Measurements from ENCODE around the gene PIGH. TPM values are rescaled to one million over a fixed set of nuclear protein-coding genes. Genes with fewer than 3 reads are reported as not detected.
"Not testable (repeated sequence)": the region's sequence is repeated elsewhere in the genome, so short reads cannot be mapped to it uniquely, and the experiment has no call there.

Gene PIGH
- total RNA-seq, 1 donor from 2014 or later: 15.8 TPM

DNA sequence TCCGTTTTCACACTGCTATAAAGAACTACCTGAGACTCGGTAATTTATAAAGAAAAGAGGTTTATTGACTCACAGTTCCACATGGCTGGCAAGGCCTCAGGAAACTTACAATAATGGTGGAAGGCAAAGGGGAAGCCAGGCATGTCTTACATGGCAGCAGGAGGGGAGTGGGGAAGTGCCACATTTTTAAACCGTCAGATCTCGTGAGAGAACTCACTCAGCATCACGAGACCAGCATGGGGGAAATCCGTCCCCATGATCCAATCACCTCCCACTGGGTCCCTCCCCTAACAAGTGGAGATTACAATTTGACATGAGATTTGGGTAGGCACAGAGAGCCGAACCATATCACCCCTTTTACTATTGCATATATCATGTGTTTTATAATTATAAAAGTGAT, 2.0 kb upstream of the PIGH start:
- Histone ChIP-seq H3F3A (ENCODE audit: low read depth) (peaks cover 21% of the 10 kb centered on the region), H3K27ac (no peak overlapping the region), H3K4me3 (no peak overlapping the region), H3K36me3 (no peaks in the 10 kb centered on the region), H3K9me3 (ENCODE audit: low read depth) (no peaks in the 10 kb centered on the region), H3K4me2 (no peak overlapping the region), H3K79me2 (ENCODE audit: low read depth) (no peaks in the 10 kb centered on the region), H4K20me1 (ENCODE audit: low read depth) (peaks cover 5% of the 10 kb centered on the region), H3K4me1 (peaks cover 8% of the 10 kb centered on the region), H2AFZ (replicated peaks) (no peak overlapping the region), H3K9ac (no peak overlapping the region), H3K27me3 (peaks cover 45% of the 10 kb centered on the region)
- Mint-ChIP-seq H3K36me3 (no peaks in the 10 kb centered on the region), H3K4me1 (peaks cover 13% of the 10 kb centered on the region), H3K4me3 (no peak overlapping the region), H3K27me3 (ENCODE audit: insufficient read depth, low read depth) (peaks cover 2% of the 10 kb centered on the region), H3K9me3 (peaks cover 2% of the 10 kb centered on the region), H3K27ac (no peak overlapping the region)
- no peak for TF ChIP-seq EZH2 (IDR thresholded peaks at IDR 0.05)
- TF ChIP-seq CTCF (IDR thresholded peaks at IDR 0.05): no peak
- no peak for TF ChIP-seq EZH2phosphoT487 (IDR thresholded peaks at IDR 0.05)
- DNase-seq (ENCODE audit: low spot score): no peak

DNA sequence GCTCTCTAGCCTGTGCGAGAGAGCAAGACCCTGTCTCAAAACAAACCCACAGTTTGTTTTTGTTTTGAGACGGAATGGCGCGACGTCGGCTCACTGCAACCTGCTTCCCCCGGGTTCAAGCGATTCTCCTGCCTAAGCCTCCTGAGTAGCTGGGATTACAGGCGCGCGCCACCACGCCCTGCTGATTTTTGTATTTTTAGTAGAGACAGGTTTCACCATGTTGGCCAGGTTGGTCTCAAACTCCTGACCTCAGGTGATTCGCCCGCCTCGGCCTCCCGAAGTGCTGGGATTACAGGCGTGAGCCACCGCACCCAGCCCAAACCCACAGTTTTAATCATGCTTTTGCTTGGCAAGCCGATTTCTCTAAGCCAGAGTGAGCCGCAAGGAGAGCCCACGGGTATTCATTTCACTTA, 500 bp upstream of the PIGH start:
- H3K27ac ChIP-seq; H3K9ac ChIP-seq; DNase-seq (ENCODE audit: low spot score); H3K4me1 ChIP-seq; H3K27me3 Mint-ChIP-seq (ENCODE audit: insufficient read depth, low read depth); H3K9me3 ChIP-seq (ENCODE audit: low read depth); H3K79me2 ChIP-seq (ENCODE audit: low read depth); H4K20me1 ChIP-seq (ENCODE audit: low read depth); H3K36me3 ChIP-seq; H3K36me3 Mint-ChIP-seq; H3K9me3 Mint-ChIP-seq; H3K27ac Mint-ChIP-seq: not testable (repeated sequence)
- peaks cover 30% of the 10 kb centered on the region for H3K27me3 ChIP-seq
- H3F3A ChIP-seq (ENCODE audit: low read depth): peaks cover 21% of the 10 kb centered on the region
- Mint-ChIP-seq H3K4me3 (peak overlapping the region; percentile 98), H3K4me1 (peaks cover 13% of the 10 kb centered on the region)
- peak overlapping the region; percentile 98 for H2AFZ ChIP-seq (replicated peaks)
- peak overlapping the region; percentile 82 for H3K4me3 ChIP-seq
- peak overlapping the region; percentile 84 for H3K4me2 ChIP-seq

GRCh38 chr14:67595392-67595791, 4.7 kb downstream of the PIGH start:
- H3K4me3 ChIP-seq: no peak overlapping the region
- no peak overlapping the region for H3K27ac Mint-ChIP-seq
- H3K36me3 Mint-ChIP-seq: no peaks in the 10 kb centered on the region
- H3K27ac ChIP-seq: no peak overlapping the region
- peaks cover 2% of the 10 kb centered on the region for H3K9me3 Mint-ChIP-seq
- no peak for DNase-seq (ENCODE audit: low spot score)
- H3K4me2 ChIP-seq: no peak overlapping the region
- peaks cover 13% of the 10 kb centered on the region for H3F3A ChIP-seq (ENCODE audit: low read depth)
- peaks cover 8% of the 10 kb centered on the region for H3K4me1 ChIP-seq
- H3K36me3 ChIP-seq: no peaks in the 10 kb centered on the region
- peaks cover 13% of the 10 kb centered on the region for H3K4me1 Mint-ChIP-seq
- H3K79me2 ChIP-seq (ENCODE audit: low read depth): no peaks in the 10 kb centered on the region
- H2AFZ ChIP-seq (replicated peaks): no peak overlapping the region
- H3K27me3 Mint-ChIP-seq (ENCODE audit: insufficient read depth, low read depth): no peaks in the 10 kb centered on the region
- TF ChIP-seq CTCF (IDR thresholded peaks at IDR 0.05) (no peak), EZH2phosphoT487 (IDR thresholded peaks at IDR 0.05) (no peak), EZH2 (IDR thresholded peaks at IDR 0.05) (no peak)
- no peak overlapping the region for H3K9ac ChIP-seq
- peaks cover 5% of the 10 kb centered on the region for H4K20me1 ChIP-seq (ENCODE audit: low read depth)
- H3K4me3 Mint-ChIP-seq: no peak overlapping the region
- H3K9me3 ChIP-seq (ENCODE audit: low read depth): no peaks in the 10 kb centered on the region
- H3K27me3 ChIP-seq: peaks cover 6% of the 10 kb centered on the region

- H2AFZ ChIP-seq (replicated peaks); H3K9ac ChIP-seq; H3K79me2 ChIP-seq (ENCODE audit: low read depth); H3K36me3 ChIP-seq; H3K9me3 ChIP-seq (ENCODE audit: low read depth); H3F3A ChIP-seq (ENCODE audit: low read depth); H3K4me3 ChIP-seq; H3K4me3 Mint-ChIP-seq; H3K36me3 Mint-ChIP-seq; H3K9me3 Mint-ChIP-seq; H3K27ac ChIP-seq; H4K20me1 ChIP-seq (ENCODE audit: low read depth); DNase-seq (ENCODE audit: low spot score); H3K27ac Mint-ChIP-seq; H3K4me2 ChIP-seq; H3K4me1 ChIP-seq; H3K27me3 Mint-ChIP-seq (ENCODE audit: insufficient read depth, low read depth); H3K27me3 ChIP-seq; H3K4me1 Mint-ChIP-seq: not testable (repeated sequence)
Measured at GRCh38 chr14:67593650-67594049, 6.4 kb downstream of the PIGH start.

Data from neural progenitor cell (in vitro differentiated cells).